Astrocyte (in vitro differentiated cells and primary cell): ENCODE data around the gene SOAT2. TPM values are rescaled to one million over a fixed set of nuclear protein-coding genes. Genes with fewer than 3 reads are reported as not detected.

Source experiments
- DNase-seq: peaks from one replicate; pipeline ENCODE4 v3.0.0-alpha.2; 2010; ENCODE audit warnings: low read depth
- FAIRE-seq: peaks from 2 replicates; lab custom pipeline; 2011; peaks lifted over from hg19 to GRCh38; lab: Jason Lieb, UNC
- H2AFZ ChIP-seq: 2 replicates; pipeline ENCODE4 v1.6.0; 2012; ENCODE audit warnings: low read depth, low read length, inconsistent platforms
- H3K27ac ChIP-seq: 2 replicates; pipeline ENCODE4 v1.5.1; 2011; ENCODE audit warnings: low read depth, low read length, inconsistent platforms
- H3K27me3 ChIP-seq: 2 replicates; pipeline ENCODE4 v1.6.0; 2011; ENCODE audit warnings: low read length, inconsistent platforms; ENCODE audit not compliant: insufficient read depth
- H3K36me3 ChIP-seq: 2 replicates; pipeline ENCODE4 v1.5.1; 2011; ENCODE audit warnings: low read length, inconsistent platforms; ENCODE audit not compliant: insufficient read depth
- H3K4me1 ChIP-seq: 2 replicates; pipeline ENCODE4 v1.5.1; 2011; ENCODE audit warnings: low read length, inconsistent platforms; ENCODE audit not compliant: insufficient read depth
- H3K4me2 ChIP-seq: 2 replicates; pipeline ENCODE4 v1.6.0; 2012; ENCODE audit warnings: low read length, inconsistent platforms
- H3K4me3 ChIP-seq: 2 replicates; pipeline ENCODE4 v1.5.1; 2011; ENCODE audit warnings: low read depth, mild to moderate bottlenecking, low read length, inconsistent platforms; ENCODE audit not compliant: insufficient read depth
- H3K79me2 ChIP-seq: 2 replicates; pipeline ENCODE4 v1.6.0; 2012; ENCODE audit warnings: mild to moderate bottlenecking, low read length, inconsistent platforms; ENCODE audit not compliant: insufficient read depth
- H3K9ac ChIP-seq: 2 replicates; pipeline ENCODE4 v1.6.0; 2012; ENCODE audit warnings: mild to moderate bottlenecking, low read length, inconsistent platforms
- H3K9me3 ChIP-seq: 2 replicates; pipeline ENCODE4 v1.5.1; 2012; ENCODE audit warnings: low read depth, mild to moderate bottlenecking, low read length, inconsistent platforms; ENCODE audit not compliant: insufficient read depth
- H4K20me1 ChIP-seq: 2 replicates; pipeline ENCODE4 v1.6.0; 2012; ENCODE audit warnings: low read length, inconsistent platforms; ENCODE audit not compliant: insufficient read depth
- H3K27ac Mint-ChIP-seq: one replicate; pipeline ENCODE4 v1.8.0; 2021; ENCODE audit warnings: mild to moderate bottlenecking, mixed read lengths; ENCODE audit not compliant: unreplicated experiment
- H3K27me3 Mint-ChIP-seq: one replicate; pipeline ENCODE4 v1.8.0; 2021; ENCODE audit warnings: low read depth, mixed read lengths; ENCODE audit not compliant: unreplicated experiment
- H3K36me3 Mint-ChIP-seq: one replicate; pipeline ENCODE4 v1.8.0; 2021; ENCODE audit warnings: low read depth, mixed read lengths; ENCODE audit not compliant: unreplicated experiment
- H3K4me1 Mint-ChIP-seq: one replicate; pipeline ENCODE4 v1.8.0; 2021; ENCODE audit warnings: low read depth, mixed read lengths; ENCODE audit not compliant: unreplicated experiment
- H3K4me3 Mint-ChIP-seq: one replicate; pipeline ENCODE4 v1.8.0; 2021; ENCODE audit warnings: mild to moderate bottlenecking, moderate library complexity, mixed read lengths; ENCODE audit not compliant: unreplicated experiment
- H3K9me3 Mint-ChIP-seq: one replicate; pipeline ENCODE4 v1.8.0; 2021; ENCODE audit warnings: mild to moderate bottlenecking, mixed read lengths; ENCODE audit not compliant: unreplicated experiment
- EZH2 ChIP-seq: IDR thresholded peaks from 2 replicates; pipeline ENCODE4 v1.6.1; 2012; ENCODE audit warnings: mild to moderate bottlenecking, low read length, inconsistent platforms; ENCODE audit not compliant: insufficient read depth
- total RNA-seq: library from RNA; stranded (reverse); gene quantifications from 2 replicates; pipeline ENCODE4 v1.2.1, GENCODE V29; 2021
- TF ChIP-seq, protein P1 (sequence below): IDR thresholded peaks from 2 replicates; pipeline ENCODE4 v1.5.1; 2011; ENCODE audit warnings: low read depth, mild to moderate bottlenecking, inconsistent platforms, low read length, moderate library complexity; ENCODE audit not compliant: insufficient read depth

SOAT2 gene
- total RNA-seq, 1 donor from 2014 or later, result not detected

DNA sequence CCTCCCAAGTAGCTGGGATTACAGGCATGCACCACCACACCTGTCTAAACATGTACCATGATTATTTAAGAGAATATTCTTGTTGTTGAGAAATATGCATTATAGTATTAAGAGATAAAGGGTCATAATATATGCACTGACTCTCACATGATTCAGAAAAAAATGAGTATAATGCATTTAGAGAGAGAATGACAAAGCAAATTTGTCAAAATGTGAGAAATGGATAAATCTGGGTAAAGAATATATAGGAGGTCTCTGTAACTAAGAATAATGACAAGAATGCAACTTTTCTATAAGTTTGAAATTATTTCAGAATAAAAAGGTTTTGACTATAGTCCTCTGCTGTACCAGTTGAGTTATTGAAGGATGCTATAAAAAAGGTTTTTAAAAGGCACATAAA, 49.1 kb downstream of the SOAT2 start:
- H3K9ac ChIP-seq, result no peak overlapping the region
- no peak overlapping the region for H2AFZ ChIP-seq
- H3K4me3 ChIP-seq, result no peak overlapping the region
- H3K36me3 Mint-ChIP-seq, result peaks cover 11% of the 10 kb centered on the region
- H3K4me3 Mint-ChIP-seq, result no peak overlapping the region
- no peak for FAIRE-seq
- H3K27me3 Mint-ChIP-seq, result peaks cover 25% of the 10 kb centered on the region
- H3K27ac ChIP-seq, result no peak overlapping the region
- no peak overlapping the region for H3K27ac Mint-ChIP-seq
- no peaks in the 10 kb centered on the region for H3K4me1 Mint-ChIP-seq
- peaks cover 2% of the 10 kb centered on the region for H3K9me3 Mint-ChIP-seq
- H4K20me1 ChIP-seq, result no peaks in the 10 kb centered on the region
- no peaks in the 10 kb centered on the region for H3K9me3 ChIP-seq
- no peak for DNase-seq
- no peaks in the 10 kb centered on the region for H3K36me3 ChIP-seq
- no peaks in the 10 kb centered on the region for H3K27me3 ChIP-seq
- H3K79me2 ChIP-seq, result no peaks in the 10 kb centered on the region
- H3K4me2 ChIP-seq, result no peak overlapping the region
- no peaks in the 10 kb centered on the region for H3K4me1 ChIP-seq
- TF ChIP-seq, protein P1, sequence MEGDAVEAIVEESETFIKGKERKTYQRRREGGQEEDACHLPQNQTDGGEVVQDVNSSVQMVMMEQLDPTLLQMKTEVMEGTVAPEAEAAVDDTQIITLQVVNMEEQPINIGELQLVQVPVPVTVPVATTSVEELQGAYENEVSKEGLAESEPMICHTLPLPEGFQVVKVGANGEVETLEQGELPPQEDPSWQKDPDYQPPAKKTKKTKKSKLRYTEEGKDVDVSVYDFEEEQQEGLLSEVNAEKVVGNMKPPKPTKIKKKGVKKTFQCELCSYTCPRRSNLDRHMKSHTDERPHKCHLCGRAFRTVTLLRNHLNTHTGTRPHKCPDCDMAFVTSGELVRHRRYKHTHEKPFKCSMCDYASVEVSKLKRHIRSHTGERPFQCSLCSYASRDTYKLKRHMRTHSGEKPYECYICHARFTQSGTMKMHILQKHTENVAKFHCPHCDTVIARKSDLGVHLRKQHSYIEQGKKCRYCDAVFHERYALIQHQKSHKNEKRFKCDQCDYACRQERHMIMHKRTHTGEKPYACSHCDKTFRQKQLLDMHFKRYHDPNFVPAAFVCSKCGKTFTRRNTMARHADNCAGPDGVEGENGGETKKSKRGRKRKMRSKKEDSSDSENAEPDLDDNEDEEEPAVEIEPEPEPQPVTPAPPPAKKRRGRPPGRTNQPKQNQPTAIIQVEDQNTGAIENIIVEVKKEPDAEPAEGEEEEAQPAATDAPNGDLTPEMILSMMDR, result no peak
- TF ChIP-seq EZH2, result no peak

DNA sequence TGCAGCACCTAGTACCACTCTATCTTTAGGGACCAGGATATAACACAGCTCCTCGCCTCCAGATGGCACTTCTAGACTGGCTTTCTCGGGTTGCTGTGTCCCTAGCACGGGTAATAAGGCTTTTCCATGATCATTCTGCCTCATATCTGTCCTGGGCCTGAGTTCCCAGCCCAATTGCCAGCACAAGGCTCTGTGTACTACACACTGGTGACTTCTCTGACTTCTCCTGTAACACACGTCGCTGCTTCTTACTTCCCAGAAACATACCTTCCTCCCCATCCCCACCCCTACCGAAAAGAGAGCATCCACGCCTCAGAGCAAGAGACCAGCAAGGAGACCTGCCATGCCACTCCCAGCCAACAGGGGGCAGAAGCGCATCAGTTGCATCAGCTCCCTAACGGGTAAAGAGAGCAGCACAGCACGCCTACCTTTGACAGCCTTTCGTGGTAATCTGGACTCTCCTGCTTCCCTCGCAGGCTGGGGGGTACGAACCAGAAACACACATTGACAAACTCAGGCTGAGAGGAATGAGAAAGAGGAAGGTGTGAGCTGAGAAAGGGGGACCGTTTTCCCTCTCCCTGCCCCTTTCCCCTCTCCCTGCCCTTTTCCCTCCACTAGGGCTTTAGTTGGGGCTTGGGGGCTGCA, 56.0 kb downstream of the SOAT2 start:
- no peak overlapping the region for H3K9ac ChIP-seq
- no peaks in the 10 kb centered on the region for H4K20me1 ChIP-seq
- H2AFZ ChIP-seq, result peak overlapping the region; percentile 66
- peaks cover 6% of the 10 kb centered on the region for H3K36me3 Mint-ChIP-seq
- no peaks in the 10 kb centered on the region for H3K79me2 ChIP-seq
- no peaks in the 10 kb centered on the region for H3K36me3 ChIP-seq
- TF ChIP-seq EZH2, result no peak
- TF ChIP-seq, protein P1, result peak; percentile 98
- no peak overlapping the region for H3K27ac ChIP-seq
- H3K9me3 ChIP-seq, result no peaks in the 10 kb centered on the region
- FAIRE-seq (no peak), DNase-seq (peak; percentile 26)
- H3K4me1 Mint-ChIP-seq, result no peaks in the 10 kb centered on the region
- no peaks in the 10 kb centered on the region for H3K4me1 ChIP-seq
- no peak overlapping the region for H3K4me2 ChIP-seq
- no peaks in the 10 kb centered on the region for H3K9me3 Mint-ChIP-seq
- H3K4me3 ChIP-seq, result no peak overlapping the region
- H3K27me3 Mint-ChIP-seq, result peaks cover 1% of the 10 kb centered on the region
- no peak overlapping the region for H3K4me3 Mint-ChIP-seq
- H3K27me3 ChIP-seq, result no peaks in the 10 kb centered on the region
- H3K27ac Mint-ChIP-seq, result no peak overlapping the region

DNA sequence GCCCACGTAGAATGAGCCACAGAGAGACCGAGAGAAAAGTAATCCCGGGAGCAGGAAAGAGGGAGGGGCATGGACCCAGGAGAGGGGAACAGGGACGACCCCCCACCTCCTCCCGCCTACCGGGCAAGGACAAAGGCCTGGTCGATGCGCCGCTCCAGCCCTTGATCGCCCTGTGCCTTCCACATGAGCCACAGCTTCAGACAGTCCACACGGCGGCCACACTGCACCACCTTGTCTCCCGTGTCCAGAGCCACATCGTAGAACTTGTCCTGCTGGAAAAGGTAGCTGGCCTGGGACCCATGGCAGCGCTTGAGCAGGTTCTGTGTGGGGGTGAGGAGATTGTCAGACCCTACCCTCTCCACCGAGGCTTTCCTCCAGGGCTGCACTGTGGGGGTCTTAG, 56.7 kb downstream of the SOAT2 start:
- Mint-ChIP-seq H3K36me3 (peaks cover 7% of the 10 kb centered on the region), H3K4me3 (no peak overlapping the region), H3K9me3 (no peaks in the 10 kb centered on the region), H3K27ac (no peak overlapping the region), H3K4me1 (no peaks in the 10 kb centered on the region), H3K27me3 (no peaks in the 10 kb centered on the region)
- Histone ChIP-seq H4K20me1 (no peaks in the 10 kb centered on the region), H3K9ac (no peak overlapping the region), H3K27me3 (no peaks in the 10 kb centered on the region), H3K4me1 (no peaks in the 10 kb centered on the region), H3K4me2 (no peak overlapping the region), H3K27ac (no peak overlapping the region), H3K9me3 (no peaks in the 10 kb centered on the region), H2AFZ (no peak overlapping the region), H3K36me3 (no peaks in the 10 kb centered on the region), H3K4me3 (no peak overlapping the region), H3K79me2 (no peaks in the 10 kb centered on the region)
- FAIRE-seq, result no peak
- no peak for DNase-seq
- no peak for TF ChIP-seq EZH2
- TF ChIP-seq, protein P1, result no peak
